ENCODE data around the gene CCDC110.

Gene CCDC110

GRCh38 chr4:185481401-185481800 lies 9.9 kb upstream of the CCDC110 start:
- Histone ChIP-seq H3K18ac (ENCODE audit: low read length) (no peak overlapping the region), H3K79me1 (ENCODE audit: low read length) (no peaks in the 10 kb centered on the region), H2BK120ac (ENCODE audit: low read depth, low read length) (no peak overlapping the region), H3K27ac (ENCODE audit: low read depth, low read length) (no peak overlapping the region), H4K8ac (ENCODE audit: low read depth, low read length) (no peak overlapping the region), H3K4me2 (ENCODE audit: low read length) (no peak overlapping the region), H4K5ac (ENCODE audit: low read length) (no peak overlapping the region), H2BK15ac (replicated peaks; ENCODE audit: low read depth) (no peak overlapping the region), H3K4me1 (ENCODE audit: control insufficient read depth, low read depth, low read length) (no peaks in the 10 kb centered on the region), H3K36me3 (ENCODE audit: control insufficient read depth, insufficient read depth, low read length) (no peaks in the 10 kb centered on the region), H2AK5ac (ENCODE audit: low read length) (no peak overlapping the region), H3K4ac (ENCODE audit: low read depth, low read length) (no peak overlapping the region), H3K27me3 (ENCODE audit: insufficient read depth, low read length, poor library complexity) (peaks cover 8% of the 10 kb centered on the region), H3K79me2 (ENCODE audit: control insufficient read depth, insufficient read depth, low read length) (no peaks in the 10 kb centered on the region), H3K23ac (ENCODE audit: low read length) (no peak overlapping the region), H3K4me3 (ENCODE audit: low read length) (no peak overlapping the region), H2BK5ac (ENCODE audit: low read length) (no peak overlapping the region), H3K9ac (ENCODE audit: low read length) (no peak overlapping the region), H3K56ac (ENCODE audit: low read length) (no peak overlapping the region)
- WGBS (ENCODE audit: extremely low coverage, insufficient coverage, low lambda C conversion rate) = no CpG with 5 or more reads among the region's 2 CpGs
- no peak for DNase-seq

GRCh38 chr4:185480016-185480732 lies 8.6 kb upstream of the CCDC110 start:
- Histone ChIP-seq H3K9ac (ENCODE audit: low read length) (no peak overlapping the region), H4K8ac (ENCODE audit: low read depth, low read length) (no peak overlapping the region), H3K56ac (ENCODE audit: low read length) (no peak overlapping the region), H3K27ac (ENCODE audit: low read depth, low read length) (no peak overlapping the region), H3K23ac (ENCODE audit: low read length) (no peak overlapping the region), H3K18ac (ENCODE audit: low read length) (no peak overlapping the region), H3K4ac (ENCODE audit: low read depth, low read length) (no peak overlapping the region), H2BK120ac (ENCODE audit: low read depth, low read length) (no peak overlapping the region), H3K36me3 (ENCODE audit: control insufficient read depth, insufficient read depth, low read length) (no peaks in the 10 kb centered on the region), H4K5ac (ENCODE audit: low read length) (no peak overlapping the region), H3K79me2 (ENCODE audit: control insufficient read depth, insufficient read depth, low read length) (no peaks in the 10 kb centered on the region), H3K79me1 (ENCODE audit: low read length) (no peaks in the 10 kb centered on the region), H2BK15ac (replicated peaks; ENCODE audit: low read depth) (no peak overlapping the region), H3K4me2 (ENCODE audit: low read length) (no peak overlapping the region), H3K4me3 (ENCODE audit: low read length) (no peak overlapping the region), H3K4me1 (ENCODE audit: control insufficient read depth, low read depth, low read length) (no peaks in the 10 kb centered on the region), H2AK5ac (ENCODE audit: low read length) (no peak overlapping the region), H3K27me3 (ENCODE audit: insufficient read depth, low read length, poor library complexity) (peaks cover 8% of the 10 kb centered on the region), H2BK5ac (ENCODE audit: low read length) (no peak overlapping the region)
- DNase-seq = peak; percentile 49
- WGBS (ENCODE audit: extremely low coverage, insufficient coverage, low lambda C conversion rate) = no CpG with 5 or more reads among the region's 15 CpGs

GRCh38 chr4:185479507-185479971 lies 8.0 kb upstream of the CCDC110 start:
- H3K79me2 ChIP-seq (ENCODE audit: control insufficient read depth, insufficient read depth, low read length) = no peaks in the 10 kb centered on the region
- no CpG with 5 or more reads among the region's 1 CpG for WGBS (ENCODE audit: extremely low coverage, insufficient coverage, low lambda C conversion rate)
- H3K18ac ChIP-seq (ENCODE audit: low read length) = no peak overlapping the region
- no peak overlapping the region for H4K8ac ChIP-seq (ENCODE audit: low read depth, low read length)
- H3K4ac ChIP-seq (ENCODE audit: low read depth, low read length) = no peak overlapping the region
- no peak overlapping the region for H4K5ac ChIP-seq (ENCODE audit: low read length)
- H3K27ac ChIP-seq (ENCODE audit: low read depth, low read length) = no peak overlapping the region
- no peak overlapping the region for H2BK5ac ChIP-seq (ENCODE audit: low read length)
- no peak overlapping the region for H2AK5ac ChIP-seq (ENCODE audit: low read length)
- H3K36me3 ChIP-seq (ENCODE audit: control insufficient read depth, insufficient read depth, low read length) = no peaks in the 10 kb centered on the region
- H3K4me1 ChIP-seq (ENCODE audit: control insufficient read depth, low read depth, low read length) = no peaks in the 10 kb centered on the region
- no peak overlapping the region for H3K23ac ChIP-seq (ENCODE audit: low read length)
- no peak overlapping the region for H3K9ac ChIP-seq (ENCODE audit: low read length)
- H3K4me2 ChIP-seq (ENCODE audit: low read length) = no peak overlapping the region
- no peak overlapping the region for H2BK120ac ChIP-seq (ENCODE audit: low read depth, low read length)
- H2BK15ac ChIP-seq (replicated peaks; ENCODE audit: low read depth) = no peak overlapping the region
- H3K79me1 ChIP-seq (ENCODE audit: low read length) = no peaks in the 10 kb centered on the region
- H3K4me3 ChIP-seq (ENCODE audit: low read length) = no peak overlapping the region
- H3K56ac ChIP-seq (ENCODE audit: low read length) = no peak overlapping the region
- peaks cover 8% of the 10 kb centered on the region for H3K27me3 ChIP-seq (ENCODE audit: insufficient read depth, low read length, poor library complexity)
- no peak for DNase-seq

GRCh38 chr4:185473247-185473646 lies 1.7 kb upstream of the CCDC110 start:
- H2BK5ac ChIP-seq (ENCODE audit: low read length) = no peak overlapping the region
- no peaks in the 10 kb centered on the region for H3K27me3 ChIP-seq (ENCODE audit: insufficient read depth, low read length, poor library complexity)
- no peak overlapping the region for H3K56ac ChIP-seq (ENCODE audit: low read length)
- no peak overlapping the region for H3K4me2 ChIP-seq (ENCODE audit: low read length)
- no peak overlapping the region for H3K4me3 ChIP-seq (ENCODE audit: low read length)
- H3K23ac ChIP-seq (ENCODE audit: low read length) = no peak overlapping the region
- H2BK120ac ChIP-seq (ENCODE audit: low read depth, low read length) = no peak overlapping the region
- H3K79me1 ChIP-seq (ENCODE audit: low read length) = no peaks in the 10 kb centered on the region
- no peak overlapping the region for H4K5ac ChIP-seq (ENCODE audit: low read length)
- H4K8ac ChIP-seq (ENCODE audit: low read depth, low read length) = no peak overlapping the region
- no peaks in the 10 kb centered on the region for H3K79me2 ChIP-seq (ENCODE audit: control insufficient read depth, insufficient read depth, low read length)
- no peaks in the 10 kb centered on the region for H3K36me3 ChIP-seq (ENCODE audit: control insufficient read depth, insufficient read depth, low read length)
- WGBS (ENCODE audit: extremely low coverage, insufficient coverage, low lambda C conversion rate) = no CpG with 5 or more reads among the region's 8 CpGs
- no peaks in the 10 kb centered on the region for H3K4me1 ChIP-seq (ENCODE audit: control insufficient read depth, low read depth, low read length)
- no peak overlapping the region for H2AK5ac ChIP-seq (ENCODE audit: low read length)
- no peak overlapping the region for H3K18ac ChIP-seq (ENCODE audit: low read length)
- no peak overlapping the region for H2BK15ac ChIP-seq (replicated peaks; ENCODE audit: low read depth)
- DNase-seq = no peak
- H3K4ac ChIP-seq (ENCODE audit: low read depth, low read length) = no peak overlapping the region
- H3K27ac ChIP-seq (ENCODE audit: low read depth, low read length) = no peak overlapping the region
- no peak overlapping the region for H3K9ac ChIP-seq (ENCODE audit: low read length)

GRCh38 chr4:185472103-185472542 lies 590 bp upstream of the CCDC110 start:
- Histone ChIP-seq H3K56ac (ENCODE audit: low read length) (peak overlapping the region; percentile 78), H3K27me3 (ENCODE audit: insufficient read depth, low read length, poor library complexity) (no peaks in the 10 kb centered on the region), H3K4me1 (ENCODE audit: control insufficient read depth, low read depth, low read length) (no peaks in the 10 kb centered on the region), H3K4me3 (ENCODE audit: low read length) (peak overlapping the region; percentile 66), H2BK120ac (ENCODE audit: low read depth, low read length) (no peak overlapping the region), H3K79me2 (ENCODE audit: control insufficient read depth, insufficient read depth, low read length) (no peaks in the 10 kb centered on the region), H3K36me3 (ENCODE audit: control insufficient read depth, insufficient read depth, low read length) (no peaks in the 10 kb centered on the region), H3K4ac (ENCODE audit: low read depth, low read length) (no peak overlapping the region), H4K5ac (ENCODE audit: low read length) (no peak overlapping the region), H3K23ac (ENCODE audit: low read length) (no peak overlapping the region), H3K79me1 (ENCODE audit: low read length) (no peaks in the 10 kb centered on the region), H2AK5ac (ENCODE audit: low read length) (no peak overlapping the region), H4K8ac (ENCODE audit: low read depth, low read length) (no peak overlapping the region), H3K4me2 (ENCODE audit: low read length) (peak overlapping the region; percentile 86), H2BK5ac (ENCODE audit: low read length) (no peak overlapping the region), H3K9ac (ENCODE audit: low read length) (peak overlapping the region; percentile 61), H2BK15ac (replicated peaks; ENCODE audit: low read depth) (no peak overlapping the region), H3K27ac (ENCODE audit: low read depth, low read length) (no peak overlapping the region), H3K18ac (ENCODE audit: low read length) (no peak overlapping the region)
- no CpG with 5 or more reads among the region's 10 CpGs for WGBS (ENCODE audit: extremely low coverage, insufficient coverage, low lambda C conversion rate)
- no peak for DNase-seq
